ENCODE data around the gene CBL.

The CBL gene

DNA sequence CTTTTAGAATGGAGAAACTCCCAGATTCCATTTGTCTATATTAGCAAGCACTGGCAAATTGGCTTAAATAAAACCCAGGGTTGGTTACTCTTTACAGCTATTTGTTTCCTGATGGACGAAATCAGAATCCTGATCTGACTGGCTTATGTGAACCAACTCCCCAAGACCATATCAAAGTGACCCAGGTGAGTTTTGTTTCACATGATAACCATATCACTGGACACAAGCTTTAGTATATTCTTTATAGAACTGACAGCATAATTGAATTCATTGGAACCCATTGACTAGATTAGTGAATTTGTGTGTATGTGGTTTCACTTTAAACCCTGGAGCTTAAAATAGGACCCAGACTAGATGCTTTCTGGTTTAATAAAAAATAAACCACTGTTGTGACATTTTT lies 71.5 kb downstream of the CBL start:
- no peak for ATAC-seq

DNA sequence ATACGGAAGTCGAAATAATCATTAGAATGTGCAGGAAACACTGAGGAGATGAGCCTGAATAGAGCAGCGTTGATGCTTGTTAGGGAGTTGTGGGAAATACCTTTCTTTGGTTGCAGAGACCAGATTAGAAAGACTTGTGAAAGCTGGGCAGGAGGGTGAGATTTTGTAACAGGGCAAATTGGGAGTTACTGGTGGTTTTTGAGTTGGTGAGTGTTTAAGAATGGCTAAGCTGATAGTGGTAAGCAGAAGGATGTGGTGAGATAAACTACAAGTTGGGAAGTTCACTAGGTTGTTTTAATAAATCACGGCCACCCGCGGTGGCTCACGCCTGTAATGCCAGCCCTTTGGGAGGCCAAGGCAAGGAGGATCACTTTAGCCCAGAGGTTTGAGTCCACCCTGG lies 76.4 kb downstream of the CBL start:
- no peak for ATAC-seq

DNA sequence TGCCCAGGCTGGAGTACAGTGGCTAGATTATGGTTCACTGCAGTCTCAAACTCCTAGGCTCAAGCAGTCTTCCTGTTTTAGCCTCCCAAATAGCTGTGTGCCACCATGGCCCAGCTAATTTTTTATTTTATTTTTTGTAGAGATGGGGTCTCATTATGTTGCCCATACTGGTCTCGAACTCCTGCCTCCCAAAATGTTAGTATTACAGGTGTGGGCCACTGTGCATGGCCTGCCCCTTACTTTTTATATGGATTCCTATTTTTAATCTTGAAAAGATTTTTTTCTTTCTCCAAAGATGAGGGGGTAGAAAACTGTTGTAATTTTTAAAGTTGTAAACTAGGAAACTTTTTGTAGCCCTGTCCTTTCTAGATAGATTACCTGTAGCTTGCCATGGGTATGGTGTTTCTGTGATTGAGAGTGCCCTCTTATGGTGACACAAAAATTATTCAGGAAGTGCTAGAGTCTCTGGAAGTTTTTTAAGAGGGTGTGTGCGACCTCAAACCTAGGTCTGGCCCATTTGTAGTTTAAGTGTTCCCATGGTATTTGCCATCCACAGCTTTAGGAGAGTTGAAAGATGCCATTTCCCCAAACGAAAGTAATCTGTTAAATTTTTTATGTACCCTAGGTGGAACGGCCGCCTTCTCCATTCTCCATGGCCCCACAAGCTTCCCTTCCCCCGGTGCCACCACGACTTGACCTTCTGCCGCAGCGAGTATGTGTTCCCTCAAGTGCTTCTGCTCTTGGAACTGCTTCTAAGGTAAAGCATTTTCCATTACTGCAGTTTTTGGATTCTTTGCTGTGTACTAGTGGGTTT lies 78.4 kb downstream of the CBL start:
- peak; percentile 68 to 76 for ATAC-seq

DNA sequence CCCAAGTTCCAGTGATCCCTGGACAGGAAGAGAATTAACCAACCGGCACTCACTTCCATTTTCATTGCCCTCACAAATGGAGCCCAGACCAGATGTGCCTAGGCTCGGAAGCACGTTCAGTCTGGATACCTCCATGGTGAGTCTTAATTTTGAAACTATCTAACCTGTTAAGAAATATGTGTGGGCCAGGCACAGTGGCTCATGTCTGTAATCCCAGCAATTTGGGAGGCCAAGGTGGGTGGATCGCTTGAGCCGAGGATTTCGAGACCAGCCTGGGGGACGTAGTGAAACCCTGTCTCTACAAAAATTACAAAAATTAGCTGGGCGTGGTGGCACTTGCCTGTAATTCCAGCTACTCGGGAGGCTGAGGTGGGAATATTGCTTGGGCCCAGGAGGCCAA lies 79.3 kb downstream of the CBL start:
- ATAC-seq: no peak

DNA sequence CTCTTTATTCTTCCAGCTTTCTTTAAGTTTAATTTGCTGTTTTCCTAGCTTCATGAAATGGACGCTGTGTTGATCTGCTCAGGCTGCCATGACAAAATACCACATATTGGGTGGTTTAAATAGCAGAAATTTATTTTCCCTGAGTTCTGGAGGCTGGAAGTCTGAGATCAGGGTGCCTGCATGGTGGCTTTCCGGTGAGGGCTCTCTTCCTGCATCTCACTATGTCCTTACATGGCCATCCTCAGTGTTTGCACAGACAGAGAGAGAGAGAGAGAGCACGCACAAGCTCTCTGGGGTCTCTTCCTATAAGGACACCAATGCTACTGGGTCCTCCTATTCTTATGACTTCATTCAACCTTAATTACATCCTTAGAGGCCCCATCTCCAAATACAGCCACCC lies 82.1 kb downstream of the CBL start:
- no peak for ATAC-seq

DNA sequence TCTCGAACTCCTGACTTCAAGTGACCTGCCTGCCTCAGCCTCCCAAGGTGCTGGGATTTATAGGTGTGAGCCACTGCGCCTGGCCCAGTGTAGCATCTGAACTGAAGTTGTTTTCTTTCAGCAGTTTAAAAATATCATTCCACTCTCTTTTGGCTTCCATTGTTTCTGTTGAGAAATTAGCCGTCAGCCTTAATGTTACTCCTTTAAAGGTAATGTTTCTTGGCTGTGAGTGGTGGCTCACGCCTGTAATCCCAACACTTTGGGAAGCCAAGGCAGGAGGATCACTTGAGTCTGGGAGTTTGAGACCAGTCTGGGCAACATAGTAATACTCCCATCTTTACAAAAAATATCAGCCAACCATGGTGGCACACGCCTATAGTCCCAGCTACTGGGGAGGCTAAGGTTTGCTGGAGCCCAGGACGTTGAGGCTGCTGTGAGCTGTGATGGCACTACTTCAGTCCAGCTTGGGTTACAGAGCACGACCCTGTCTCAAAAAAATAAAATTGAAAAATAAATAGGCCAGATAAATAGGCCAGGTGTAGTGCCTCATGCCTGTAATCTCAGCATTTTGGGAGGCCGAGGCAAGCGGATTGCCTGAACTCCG lies 84.9 kb downstream of the CBL start:
- no peak for ATAC-seq

DNA sequence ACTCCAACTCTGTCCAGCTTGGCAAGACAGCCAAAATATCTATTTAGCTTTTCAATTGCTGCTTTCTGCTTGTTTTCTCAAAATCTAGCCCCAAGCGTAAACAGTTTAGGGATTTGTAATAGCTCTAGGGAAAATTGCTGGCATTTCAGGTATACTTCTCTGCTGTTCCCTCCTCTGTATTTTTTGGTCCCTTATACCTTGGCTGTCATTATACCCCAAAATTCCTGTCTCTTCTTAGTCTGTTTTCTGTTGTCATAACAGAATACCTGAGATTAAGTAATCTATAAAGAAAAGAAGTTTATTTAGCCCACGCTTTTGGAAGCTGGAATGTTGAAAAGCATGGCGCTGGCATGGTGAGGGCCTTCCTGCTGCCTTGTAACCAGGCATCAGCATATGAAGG lies 87.3 kb downstream of the CBL start:
- ATAC-seq: no peak

DNA sequence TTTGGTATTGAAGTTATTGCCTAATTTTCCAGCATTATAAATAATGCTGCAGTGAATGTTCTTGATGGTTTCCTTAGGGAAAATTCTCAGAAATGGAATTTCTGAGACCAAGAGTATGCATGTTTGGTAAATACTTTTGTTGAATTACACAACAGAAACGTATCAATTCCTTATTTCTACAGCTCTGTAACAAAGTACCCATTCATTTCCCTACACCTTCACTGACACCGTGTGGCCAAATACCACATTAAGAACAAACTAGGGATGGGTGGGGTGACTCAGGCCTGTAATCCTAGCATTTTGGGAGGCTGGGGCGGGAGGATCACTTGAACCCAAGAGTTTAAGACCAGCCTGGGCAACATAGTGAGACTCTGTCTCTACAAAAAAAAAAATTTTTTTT lies 89.0 kb downstream of the CBL start:
- no peak for ATAC-seq

DNA sequence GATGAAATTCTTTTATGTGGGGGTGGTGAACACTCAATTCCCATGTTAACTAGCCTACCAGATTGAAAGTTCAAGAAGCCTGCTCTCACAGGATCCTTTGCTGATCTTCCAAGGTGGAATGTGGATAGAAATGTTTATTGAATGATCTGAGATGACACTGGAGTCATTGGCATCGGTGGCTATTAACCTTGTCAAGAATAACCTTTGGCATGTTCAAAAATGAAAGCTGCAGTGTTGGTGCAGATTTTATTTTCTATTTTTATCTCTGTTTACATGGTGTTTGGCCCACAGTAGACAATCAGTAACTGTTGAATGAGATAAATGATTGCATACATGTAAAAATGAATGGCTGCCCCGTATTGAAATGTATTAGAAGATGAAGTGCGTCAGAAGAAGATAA lies 91.8 kb downstream of the CBL start:
- no peak for ATAC-seq

DNA sequence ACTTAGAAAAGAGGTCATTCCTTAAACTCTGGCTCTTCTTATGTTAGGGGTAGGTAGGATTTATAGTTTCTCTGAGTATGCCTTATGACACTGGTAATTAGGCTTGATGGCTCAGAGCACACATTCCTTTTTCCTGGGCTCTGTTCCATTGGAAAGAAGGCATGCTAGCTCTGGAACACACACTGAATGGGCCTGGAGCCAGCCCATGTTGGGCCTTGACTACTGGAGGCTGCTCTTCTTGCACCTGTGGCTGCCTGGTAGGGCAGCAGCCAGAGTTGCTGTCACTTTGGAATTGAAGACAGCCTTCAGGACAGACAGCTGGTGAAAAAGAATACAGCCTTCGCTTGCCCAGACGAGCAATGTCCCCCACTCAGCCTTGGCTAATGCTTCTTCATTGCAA lies 92.6 kb downstream of the CBL start:
- no peak for ATAC-seq

DNA sequence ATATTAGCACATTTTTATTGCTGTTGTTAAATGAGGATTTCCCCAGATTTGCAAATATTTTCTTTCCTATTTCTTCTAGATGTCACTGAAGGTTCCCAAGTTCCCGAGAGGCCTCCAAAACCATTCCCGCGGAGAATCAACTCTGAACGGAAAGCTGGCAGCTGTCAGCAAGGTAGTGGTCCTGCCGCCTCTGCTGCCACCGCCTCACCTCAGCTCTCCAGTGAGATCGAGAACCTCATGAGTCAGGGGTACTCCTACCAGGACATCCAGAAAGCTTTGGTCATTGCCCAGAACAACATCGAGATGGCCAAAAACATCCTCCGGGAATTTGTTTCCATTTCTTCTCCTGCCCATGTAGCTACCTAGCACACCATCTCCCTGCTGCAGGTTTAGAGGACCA lies 93.3 kb downstream of the CBL start:
- ATAC-seq: no peak

DNA sequence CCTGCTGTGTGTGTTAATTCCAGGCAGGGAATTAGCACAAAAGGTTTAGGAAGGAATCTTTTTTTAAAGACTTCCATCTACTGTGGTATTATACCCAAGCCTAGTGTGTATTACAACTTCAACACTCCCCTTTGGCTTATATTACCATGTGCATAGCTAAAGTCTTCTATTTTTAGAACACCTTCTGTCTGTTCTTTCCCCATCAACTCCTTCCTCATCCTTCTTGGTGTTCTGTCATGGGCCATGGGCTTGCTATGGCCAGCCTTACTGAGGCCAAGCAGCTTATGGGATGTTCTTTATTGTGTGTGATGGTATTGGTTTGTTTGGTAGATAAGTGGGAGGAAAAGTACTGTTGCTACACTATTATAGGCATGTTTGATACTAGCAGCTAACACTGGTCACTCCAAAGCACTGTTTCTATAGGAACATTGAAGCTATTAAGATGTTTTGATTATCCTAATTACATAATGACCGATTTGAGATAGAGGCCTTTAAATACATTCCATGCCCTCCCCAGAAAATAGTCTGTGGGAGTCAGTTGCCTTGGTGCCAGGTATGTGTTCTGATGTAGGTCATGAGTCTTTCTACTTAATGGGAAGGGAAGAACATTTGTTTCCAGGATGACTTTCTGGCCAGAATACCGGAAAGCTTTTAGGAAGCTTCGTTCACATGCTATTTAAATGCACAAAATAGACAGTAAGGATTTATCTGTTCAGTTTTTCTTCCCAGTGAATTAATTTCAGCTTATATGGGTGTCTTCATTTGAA lies 94.2 kb downstream of the CBL start:
- ATAC-seq: no peak

DNA sequence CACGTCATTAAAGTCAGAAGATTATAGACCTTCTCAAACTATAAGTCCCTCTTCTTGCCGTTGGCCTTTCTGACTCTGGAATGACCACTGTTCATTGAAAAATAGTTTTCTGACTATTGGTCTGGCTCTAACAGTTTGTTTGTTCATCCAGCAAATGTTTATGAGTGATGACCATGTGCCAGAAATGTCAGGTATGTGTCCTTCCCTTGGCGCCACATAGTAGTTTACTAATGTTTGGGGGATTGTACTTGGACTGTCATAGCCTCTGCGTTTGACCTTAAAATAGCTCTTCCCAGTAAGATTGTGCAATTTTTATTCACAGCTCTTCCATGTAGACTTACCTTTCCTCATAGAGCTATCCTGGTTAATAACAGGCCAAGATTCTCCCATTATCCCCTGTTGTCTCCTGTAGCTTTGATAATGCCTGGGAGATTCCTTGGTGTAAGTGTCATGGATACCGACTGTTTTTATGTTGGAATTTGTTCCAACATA lies 97.1 kb downstream of the CBL start:
- ATAC-seq: no peak

DNA sequence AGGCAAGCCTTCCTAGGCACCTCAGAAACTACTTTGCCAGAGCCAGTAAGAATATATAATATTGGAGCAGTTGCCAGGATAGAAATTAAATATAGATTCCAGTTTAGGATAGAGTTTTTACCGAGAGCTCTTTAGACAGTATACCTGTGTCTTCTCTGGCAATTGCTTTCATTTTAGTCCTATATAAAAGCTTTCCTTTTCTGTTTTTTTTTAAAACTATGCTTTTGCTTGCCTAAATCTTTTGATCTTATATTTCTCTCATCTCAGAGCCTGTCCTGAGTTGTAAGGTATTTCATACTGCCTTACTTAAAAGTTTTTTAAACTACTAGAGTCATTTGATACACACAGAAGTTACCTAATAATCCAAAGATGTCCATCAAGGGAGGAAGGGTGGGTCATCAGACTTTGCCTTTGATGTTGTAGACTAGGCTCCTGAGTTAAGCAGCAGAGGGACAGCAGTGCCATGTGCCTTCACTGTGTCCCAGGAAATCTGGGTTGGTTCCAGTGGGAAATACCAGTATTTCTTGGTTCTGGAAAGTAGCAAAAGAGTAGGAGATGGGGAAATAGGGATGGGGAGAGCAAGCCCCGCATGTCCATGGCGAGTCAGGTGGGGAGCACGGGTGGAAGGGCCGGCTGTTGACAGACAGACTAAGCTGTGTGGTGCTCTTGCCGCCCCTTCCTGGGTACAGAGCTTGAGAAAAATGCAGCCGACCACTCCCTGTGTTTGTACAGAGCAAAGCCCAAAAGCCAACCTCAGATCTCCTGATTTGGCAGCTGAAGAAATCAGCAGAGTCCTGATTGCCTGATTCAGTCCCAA lies 99.6 kb downstream of the CBL start:
- ATAC-seq: peak in 1 of 2 donors; percentile 6

DNA sequence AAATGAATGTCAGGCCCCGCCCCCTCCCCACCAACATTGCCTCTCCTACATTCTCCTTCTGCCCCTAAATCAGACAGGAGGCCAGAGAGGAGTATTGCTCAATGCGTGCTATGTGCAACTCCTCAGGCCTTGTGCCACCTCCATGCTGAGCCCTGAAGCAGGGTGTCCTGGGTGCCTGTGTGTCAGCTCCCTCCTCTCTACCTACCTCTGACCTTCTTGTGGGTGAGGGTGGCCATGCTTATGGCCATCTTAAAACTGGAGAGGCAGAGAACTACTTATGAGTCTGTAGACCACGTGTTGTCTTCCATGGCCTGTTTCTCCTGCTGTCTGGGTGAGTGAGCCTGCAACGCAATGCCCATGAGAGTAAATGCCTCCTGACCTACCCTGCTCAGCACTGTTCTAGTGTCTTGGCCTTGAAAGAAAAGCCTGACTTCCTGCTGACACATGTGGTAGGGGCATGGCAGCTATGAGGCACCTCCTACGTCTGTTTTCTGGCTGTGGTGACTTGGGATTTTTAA lies 100.3 kb downstream of the CBL start:
- peak; percentile 82 to 83 for ATAC-seq

DNA sequence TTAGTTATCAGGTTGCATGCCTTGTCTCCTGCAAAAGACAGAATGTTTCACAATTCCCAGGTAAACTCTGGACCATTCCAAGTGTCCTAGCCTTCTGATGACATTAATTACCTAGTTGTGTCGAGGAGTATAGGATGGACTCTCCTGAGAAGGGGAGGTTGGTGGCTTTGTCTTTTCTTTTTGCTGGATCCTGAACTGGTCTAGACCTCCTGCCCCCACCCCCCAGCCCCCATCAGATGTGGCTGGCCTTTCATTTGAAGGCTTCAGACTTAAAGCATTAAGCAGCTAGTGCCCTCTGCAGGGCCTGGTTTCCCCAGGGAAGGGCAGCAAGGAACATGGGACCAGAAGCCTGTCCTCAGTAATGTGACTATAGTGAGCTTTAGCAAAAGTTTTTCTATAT lies 101.1 kb downstream of the CBL start:
- ATAC-seq: no peak

DNA sequence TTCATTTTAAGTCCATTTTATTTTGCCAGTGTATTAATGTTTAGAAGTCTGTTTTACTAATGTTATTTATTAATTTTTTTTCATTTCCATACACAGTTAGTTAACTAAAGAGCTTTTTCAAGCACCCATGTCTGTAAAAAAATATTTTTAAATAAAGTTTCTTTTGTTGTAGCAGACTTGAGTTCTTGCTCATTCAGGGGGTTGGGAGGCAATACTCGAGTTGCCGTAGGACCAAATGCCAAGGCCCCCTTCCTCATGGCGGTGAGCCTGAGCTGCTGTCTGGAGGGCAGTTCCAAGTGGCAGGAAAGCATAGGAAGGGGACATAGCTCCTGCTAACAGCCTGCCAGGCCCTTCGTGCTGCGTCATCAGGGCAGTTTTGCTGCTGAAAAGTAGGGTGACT lies 101.8 kb downstream of the CBL start:
- no peak for ATAC-seq

DNA sequence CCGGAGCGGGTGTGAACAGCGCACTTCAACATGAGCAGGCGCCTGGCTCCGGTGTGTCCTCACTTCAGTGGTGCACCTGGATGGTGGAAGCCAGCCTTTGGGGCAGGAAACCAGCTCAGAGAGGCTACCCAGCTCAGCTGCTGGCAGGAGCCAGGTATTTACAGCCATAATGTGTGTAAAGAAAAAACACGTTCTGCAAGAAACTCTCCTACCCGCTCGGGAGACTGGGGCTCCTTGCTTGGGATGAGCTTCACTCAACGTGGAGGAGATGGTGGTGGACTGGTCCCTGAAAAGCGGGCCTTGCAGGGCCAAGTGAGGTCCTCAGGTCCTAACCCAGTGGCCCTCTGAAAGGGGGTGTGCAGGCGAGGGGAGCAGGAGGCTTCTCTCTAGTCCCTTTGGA lies 103.3 kb downstream of the CBL start:
- ATAC-seq: no peak

DNA sequence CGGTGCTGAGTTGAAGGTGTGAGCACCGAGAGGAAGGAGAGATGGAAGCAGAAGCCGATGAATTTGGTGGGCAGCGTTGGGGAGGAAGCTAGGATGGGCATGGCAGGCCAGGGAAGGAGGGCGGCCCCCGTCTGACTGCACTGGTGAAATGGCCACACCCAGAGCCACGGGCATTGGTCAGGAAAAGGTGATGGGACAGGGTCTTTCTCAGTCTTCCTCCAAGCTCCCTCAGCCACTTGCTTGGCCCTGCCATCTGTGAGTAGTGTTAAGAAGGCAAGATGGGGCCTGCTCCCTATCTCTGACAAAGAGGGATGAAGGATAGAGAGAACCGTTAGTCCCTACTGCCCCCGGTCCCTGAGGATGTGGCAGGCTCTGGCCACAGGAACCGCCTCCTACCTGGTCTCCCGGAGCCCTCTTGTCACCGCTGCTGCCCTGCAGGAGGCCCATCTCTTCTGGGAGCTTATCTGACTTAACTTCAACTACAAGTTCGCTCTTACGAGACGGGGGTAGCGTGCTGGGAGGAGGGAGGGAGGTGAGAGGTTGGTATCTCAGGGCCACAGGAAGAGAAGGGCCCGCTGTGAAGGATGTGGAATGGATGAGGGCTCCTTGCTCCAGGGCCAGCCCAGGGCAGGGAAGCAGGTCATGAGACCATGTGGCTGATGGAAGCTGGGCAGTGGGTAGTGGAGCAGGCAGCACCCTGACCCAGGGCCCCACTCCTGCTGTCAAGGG lies 104.0 kb downstream of the CBL start:
- no peak for ATAC-seq

DNA sequence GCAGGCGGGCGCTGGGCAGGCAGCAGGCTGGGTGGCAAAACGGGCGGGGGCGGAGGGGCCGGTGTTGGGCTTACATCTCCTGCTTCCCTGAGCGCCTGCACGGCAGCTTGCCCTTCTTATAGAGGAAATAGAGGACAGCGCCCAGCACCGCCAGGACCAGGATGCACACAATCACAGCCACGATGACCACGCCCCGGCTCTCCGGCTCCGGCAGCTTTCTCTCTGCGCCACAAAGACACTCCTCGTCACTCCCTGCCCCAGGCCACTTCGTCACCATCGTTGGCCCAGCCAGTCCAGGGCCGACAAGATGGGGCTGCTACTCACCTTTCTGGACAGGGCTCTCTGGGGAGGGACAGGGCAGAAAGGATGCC lies 104.5 kb downstream of the CBL start:
- ATAC-seq: no peak

DNA sequence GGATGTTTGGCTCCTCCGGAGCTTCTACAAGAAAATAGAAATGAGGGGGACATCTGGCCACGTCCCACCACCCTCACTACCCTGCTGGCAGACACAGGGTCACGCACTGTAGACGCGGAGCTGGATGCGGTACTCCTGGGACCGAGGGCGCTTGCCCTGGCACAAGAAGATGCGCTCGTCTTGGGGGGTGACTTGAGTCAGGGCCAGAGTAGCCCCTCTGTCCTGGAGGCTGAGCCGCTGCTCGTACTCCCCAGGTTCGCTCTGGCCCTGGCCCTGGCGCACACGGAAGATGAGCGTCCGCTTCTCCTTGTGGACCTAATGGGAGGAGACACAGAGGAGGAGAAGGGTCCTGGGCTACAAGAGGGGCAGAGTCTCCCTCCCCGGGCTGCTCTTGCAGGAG lies 108.6 kb downstream of the CBL start:
- ATAC-seq: no peak
